CD4-positive, alpha-beta memory T cell (primary cell): ENCODE measurements around the gene TBRG4. TPM values are rescaled to one million over a fixed set of nuclear protein-coding genes. Genes with fewer than 3 reads are reported as not detected.
"Not testable (repeated sequence)": the region's sequence is repeated elsewhere in the genome, so short reads cannot be mapped to it uniquely, and the experiment has no call there.

Source experiments
- CTCF ChIA-PET: fragments of 350-600 bp; sonication (Branson Sonifier 250); formaldehyde crosslinking; loops from one replicate; lab custom pipeline; 2021; ENCODE audit warnings: inconsistent platforms; ENCODE audit not compliant: partially characterized antibody; lab: Charles Lee
- POLR2A ChIA-PET: fragments of 350-600 bp; sonication (Branson Sonifier 250); formaldehyde crosslinking; loops from one replicate; lab custom pipeline; 2021; ENCODE audit not compliant: partially characterized antibody; lab: Charles Lee
- DNase-seq, 5 donors: peaks; one replicate each; pipeline versions ENCODE4 v3.0.0 to v3.0.0-alpha.2; 2020 to 2022; ENCODE audit warnings: mixed read lengths in 1 of 5
- H3K27ac ChIP-seq: one replicate; pipeline ENCODE4 v1.7.0; 2013; ENCODE audit warnings: low read depth, low read length
- H3K27me3 ChIP-seq: 2 replicates; pipeline ENCODE4 v1.7.0; 2013; ENCODE audit warnings: mild to moderate bottlenecking, low read length, moderate library complexity; ENCODE audit not compliant: insufficient read depth
- H3K36me3 ChIP-seq: 2 replicates; pipeline ENCODE4 v1.7.0; 2013; ENCODE audit warnings: mild to moderate bottlenecking, low read length, moderate library complexity; ENCODE audit not compliant: insufficient read depth
- H3K4me1 ChIP-seq: 2 replicates; pipeline ENCODE4 v1.7.0; 2013; ENCODE audit warnings: mild to moderate bottlenecking, low read length, moderate library complexity; ENCODE audit not compliant: insufficient read depth
- H3K4me3 ChIP-seq, 2 donors: one replicate each; pipeline ENCODE4 v1.7.0; 2013; ENCODE audit warnings: low read length in 2 of 2, mild to moderate bottlenecking in 1 of 2
- H3K9me3 ChIP-seq, 2 donors: one replicate each; pipeline ENCODE4 v1.7.0; 2013; ENCODE audit warnings: low read length in 2 of 2, control low read depth in 1 of 2; ENCODE audit not compliant: control insufficient read depth in 1 of 2
- H3K27ac Mint-ChIP-seq, 7 donors: one replicate each; pipeline ENCODE4 v1.8.0; 2020 to 2021; ENCODE audit warnings: mixed read lengths in 7 of 7, mild to moderate bottlenecking in 6 of 7, inconsistent platforms in 3 of 7, moderate library complexity in 3 of 7
- H3K27me3 Mint-ChIP-seq, 2 donors: one replicate each; pipeline ENCODE4 v1.8.0; 2020 to 2021; ENCODE audit warnings: mixed read lengths in 2 of 2
- H3K36me3 Mint-ChIP-seq, 2 donors: one replicate each; pipeline ENCODE4 v1.8.0; 2020 to 2021; ENCODE audit warnings: mixed read lengths in 2 of 2, inconsistent platforms in 1 of 2, mild to moderate bottlenecking in 1 of 2
- H3K4me1 Mint-ChIP-seq, 4 donors: one replicate each; pipeline ENCODE4 v1.8.0; 2020 to 2021; ENCODE audit warnings: mixed read lengths in 4 of 4, mild to moderate bottlenecking in 1 of 4
- H3K4me3 Mint-ChIP-seq, 8 donors: one replicate each; pipeline ENCODE4 v1.8.0; 2020 to 2021; ENCODE audit warnings: mixed read lengths in 8 of 8, mild to moderate bottlenecking in 7 of 8, moderate library complexity in 6 of 8, inconsistent platforms in 3 of 8
- H3K9me3 Mint-ChIP-seq, 8 donors: one replicate each; pipeline ENCODE4 v1.8.0; 2020 to 2021; ENCODE audit warnings: mixed read lengths in 8 of 8, mild to moderate bottlenecking in 5 of 8, inconsistent platforms in 3 of 8, moderate library complexity in 1 of 8
- intact Hi-C: fragments of 100-400 bp; cut with micrococcal nuclease; formaldehyde crosslinking; loops from one replicate; pipeline ENCODE4 v1.15.1; 2023
- polyA plus RNA-seq, 2 donors: library from polyadenylated mRNA; unstranded; fragments of 300-500 nt; fragmentation: Illumina TruSeq; gene quantifications; one replicate each; pipeline ENCODE4 v1.2.3, GENCODE V29; 2021
- total RNA-seq, 2 experiments: library from RNA; stranded (reverse); gene quantifications; one replicate each; pipeline ENCODE4 v1.2.3, GENCODE V29; 2021

TBRG4 gene
- total and polyA plus RNA-seq, 4 experiments from 2014 or later, result 48.5 to 129 (median 84.3) TPM

GRCh38 chr7:45117582-45117981, 6.1 kb upstream of the TBRG4 start:
- no peaks in the 10 kb centered on the region for H3K36me3 ChIP-seq
- DNase-seq, result no peak
- H3K9me3 Mint-ChIP-seq, result peaks cover 0 to 4% (median 0%) of the 10 kb centered on the region in 8 donors
- CTCF ChIA-PET, result interaction anchor here (1.1 kb wide), 1 partner anchor 271 kb away, joined by 3 read pairs; no protein-coding TSS in a partner anchor
- peaks cover 1 to 18% (median 7%) of the 10 kb centered on the region in 4 donors for H3K4me1 Mint-ChIP-seq
- H3K4me3 Mint-ChIP-seq, result no peak overlapping the region
- H3K4me3 ChIP-seq, result no peak overlapping the region
- no peaks in the 10 kb centered on the region for H3K36me3 Mint-ChIP-seq
- H3K4me1 ChIP-seq, result peaks cover 7% of the 10 kb centered on the region
- H3K27me3 ChIP-seq, result no peaks in the 10 kb centered on the region
- peak overlapping the region in 1 of 7 donors; percentile 68 for H3K27ac Mint-ChIP-seq
- POLR2A ChIA-PET, result interaction anchor here (0.6 kb wide), 1 partner anchor 8 kb away, joined by 3 read pairs; no protein-coding TSS in a partner anchor
- intact Hi-C loops, result no loop called here
- no peak overlapping the region for H3K27ac ChIP-seq
- H3K9me3 ChIP-seq, result no peaks in the 10 kb centered on the region
- peaks cover 3 to 4% of the 10 kb centered on the region in 2 donors for H3K27me3 Mint-ChIP-seq

- Histone ChIP-seq H3K36me3 (no peaks in the 10 kb centered on the region), H3K4me3 (no peak overlapping the region), H3K27me3 (no peaks in the 10 kb centered on the region), H3K27ac (no peak overlapping the region), H3K4me1 (peaks cover 7% of the 10 kb centered on the region), H3K9me3 (no peaks in the 10 kb centered on the region)
- Mint-ChIP-seq H3K36me3 (peaks cover 0 to 6% of the 10 kb centered on the region in 2 donors), H3K9me3 (peaks cover 0 to 4% (median 0%) of the 10 kb centered on the region in 8 donors), H3K4me1 (peaks cover 5 to 21% (median 14%) of the 10 kb centered on the region in 4 donors), H3K27ac (peak overlapping the region in 2 of 7 donors; percentile 42 to 71), H3K27me3 (peaks cover 4% of the 10 kb centered on the region in 2 donors), H3K4me3 (no peak overlapping the region)
- POLR2A ChIA-PET, result interaction anchor here (1.0 kb wide), 1 partner anchor 20 kb away, joined by 3 read pairs; no protein-coding TSS in a partner anchor
- intact Hi-C loops, result no loop called here
- CTCF ChIA-PET, result no interaction called here
- no peak for DNase-seq
Observed at GRCh38 chr7:45116048-45116447, 4.6 kb upstream of the TBRG4 start.

- no peak overlapping the region for H3K4me3 ChIP-seq
- no peak overlapping the region for H3K4me3 Mint-ChIP-seq
- peaks cover 0 to 15% of the 10 kb centered on the region in 2 donors for H3K36me3 Mint-ChIP-seq
- intact Hi-C loops, result no loop called here
- ChIA-PET CTCF (interaction anchor here (0.7 to 1.5 kb wide), 3 partner anchors 21 to 1188 kb away, joined by 3 to 6 read pairs (median 5); partner anchors contain the start of gene UBE2D4), POLR2A (interaction anchor here (0.6 to 0.8 kb wide), 2 partner anchors 230 to 316 kb away, joined by 3 read pairs; partner anchors contain the start of gene PURB)
- peaks cover 10 to 32% (median 22%) of the 10 kb centered on the region in 4 donors for H3K4me1 Mint-ChIP-seq
- H3K27ac Mint-ChIP-seq, result peak overlapping the region in 1 of 7 donors; percentile 9
- H3K27me3 ChIP-seq, result no peaks in the 10 kb centered on the region
- H3K4me1 ChIP-seq, result peaks cover 15% of the 10 kb centered on the region
- peaks cover 4% of the 10 kb centered on the region in 2 donors for H3K27me3 Mint-ChIP-seq
- no peak overlapping the region for H3K27ac ChIP-seq
- H3K9me3 Mint-ChIP-seq, result peaks cover 0 to 4% (median 0%) of the 10 kb centered on the region in 8 donors
- no peak for DNase-seq
- no peaks in the 10 kb centered on the region for H3K36me3 ChIP-seq
- no peaks in the 10 kb centered on the region for H3K9me3 ChIP-seq
Observed at GRCh38 chr7:45114926-45115325, 3.4 kb upstream of the TBRG4 start.

- CTCF ChIA-PET, result interaction anchor here (1.5 kb wide), 1 partner anchor 140 kb away, joined by 5 read pairs; no protein-coding TSS in a partner anchor
- POLR2A ChIA-PET, result interaction anchor here (0.8 to 3.3 kb wide), 3 partner anchors 15 to 267 kb away, joined by 3 to 9 read pairs (median 3); partner anchors contain the start of genes H2AZ2 and PURB
- H3K27ac ChIP-seq, H3K36me3 ChIP-seq, H3K4me3 ChIP-seq, DNase-seq, intact Hi-C loops, H3K9me3 ChIP-seq, H3K9me3 Mint-ChIP-seq, H3K27ac Mint-ChIP-seq, H3K27me3 Mint-ChIP-seq, H3K27me3 ChIP-seq: not testable (repeated sequence)
- Mint-ChIP-seq H3K4me1 (peaks cover 11 to 35% (median 24%) of the 10 kb centered on the region in 4 donors), H3K36me3 (peaks cover 0 to 17% of the 10 kb centered on the region in 2 donors), H3K4me3 (peak overlapping the region in 2 of 8 donors; percentile 35 to 36)
- H3K4me1 ChIP-seq, result peaks cover 21% of the 10 kb centered on the region
Observed at GRCh38 chr7:45114257-45114656, 2.8 kb upstream of the TBRG4 start.

GRCh38 chr7:45112648-45113047, 1.2 kb upstream of the TBRG4 start:
- H3K27ac ChIP-seq, result peak overlapping the region; percentile 87
- no peaks in the 10 kb centered on the region for H3K27me3 ChIP-seq
- DNase-seq, result no peak
- H3K4me3 ChIP-seq, result no peak overlapping the region
- H3K4me1 Mint-ChIP-seq, result peaks cover 24 to 51% (median 37%) of the 10 kb centered on the region in 4 donors
- peak overlapping the region; percentile 61 to 99 (median 70) for H3K4me3 Mint-ChIP-seq
- peak overlapping the region; percentile 84 to 100 (median 97) for H3K27ac Mint-ChIP-seq
- intact Hi-C loops, result no loop called here
- H3K9me3 ChIP-seq, result no peaks in the 10 kb centered on the region
- H3K27me3 Mint-ChIP-seq, result peaks cover 4% of the 10 kb centered on the region in 2 donors
- POLR2A ChIA-PET, result interaction anchor here (0.9 to 3.6 kb wide), 12 partner anchors 11 to 622 kb away, joined by 3 to 32 read pairs (median 10); partner anchors contain the start of genes H2AZ2, NUDCD3 and PURB
- peaks cover 18% of the 10 kb centered on the region for H3K36me3 ChIP-seq
- H3K36me3 Mint-ChIP-seq, result peaks cover 13 to 30% of the 10 kb centered on the region in 2 donors
- CTCF ChIA-PET, result interaction anchor here (1.7 kb wide), 1 partner anchor 23 kb away, joined by 10 read pairs; no protein-coding TSS in a partner anchor
- peaks cover 0 to 4% (median 0%) of the 10 kb centered on the region in 8 donors for H3K9me3 Mint-ChIP-seq
- H3K4me1 ChIP-seq, result peaks cover 37% of the 10 kb centered on the region

- peak overlapping the region in 6 of 7 donors; percentile 48 to 97 (median 66) for H3K27ac Mint-ChIP-seq
- peak overlapping the region in 5 of 8 donors; percentile 8 to 32 (median 26) for H3K4me3 Mint-ChIP-seq
- no peaks in the 10 kb centered on the region for H3K27me3 ChIP-seq
- POLR2A ChIA-PET, result interaction anchor here (0.6 kb wide), 1 partner anchor 20 kb away, joined by 3 read pairs; no protein-coding TSS in a partner anchor
- H3K4me3 ChIP-seq, result no peak overlapping the region
- intact Hi-C loops, result no loop called here
- H3K9me3 Mint-ChIP-seq, result peaks cover 0 to 4% (median 0%) of the 10 kb centered on the region in 8 donors
- peaks cover 55% of the 10 kb centered on the region for H3K36me3 ChIP-seq
- CTCF ChIA-PET, result no interaction called here
- DNase-seq, result no peak
- H3K9me3 ChIP-seq, result no peaks in the 10 kb centered on the region
- peaks cover 0 to 1% of the 10 kb centered on the region in 2 donors for H3K27me3 Mint-ChIP-seq
- no peak overlapping the region for H3K27ac ChIP-seq
- H3K4me1 ChIP-seq, result peaks cover 50% of the 10 kb centered on the region
- H3K36me3 Mint-ChIP-seq, result peaks cover 31 to 53% of the 10 kb centered on the region in 2 donors
- H3K4me1 Mint-ChIP-seq, result peaks cover 28 to 71% (median 44%) of the 10 kb centered on the region in 4 donors
Observed at GRCh38 chr7:45108863-45109262, 2.6 kb downstream of the TBRG4 start.

- Mint-ChIP-seq H3K9me3 (peaks cover 0 to 4% (median 0%) of the 10 kb centered on the region in 8 donors), H3K4me1 (peaks cover 26 to 63% (median 40%) of the 10 kb centered on the region in 4 donors), H3K27ac (peak overlapping the region; percentile 25 to 97 (median 64)), H3K27me3 (peaks cover 0 to 1% of the 10 kb centered on the region in 2 donors), H3K36me3 (peaks cover 36 to 65% of the 10 kb centered on the region in 2 donors), H3K4me3 (peak overlapping the region in 4 of 8 donors; percentile 33 to 72 (median 53))
- Histone ChIP-seq H3K36me3 (peaks cover 71% of the 10 kb centered on the region), H3K4me3 (no peak overlapping the region), H3K27me3 (no peaks in the 10 kb centered on the region), H3K9me3 (no peaks in the 10 kb centered on the region), H3K27ac (no peak overlapping the region), H3K4me1 (peaks cover 50% of the 10 kb centered on the region)
- DNase-seq, result no peak
- POLR2A ChIA-PET, result no interaction called here
- CTCF ChIA-PET, result no interaction called here
- intact Hi-C loops, result no loop called here
Observed at GRCh38 chr7:45107356-45107755, 4.1 kb downstream of the TBRG4 start.
